ENCODE data around the gene SLC12A2. TPM values are rescaled to one million over a fixed set of nuclear protein-coding genes. Genes with fewer than 3 reads are reported as not detected.

Gene SLC12A2
- polyA plus RNA-seq, 4 donors = 1.4 to 103 (median 41.6) TPM

DNA sequence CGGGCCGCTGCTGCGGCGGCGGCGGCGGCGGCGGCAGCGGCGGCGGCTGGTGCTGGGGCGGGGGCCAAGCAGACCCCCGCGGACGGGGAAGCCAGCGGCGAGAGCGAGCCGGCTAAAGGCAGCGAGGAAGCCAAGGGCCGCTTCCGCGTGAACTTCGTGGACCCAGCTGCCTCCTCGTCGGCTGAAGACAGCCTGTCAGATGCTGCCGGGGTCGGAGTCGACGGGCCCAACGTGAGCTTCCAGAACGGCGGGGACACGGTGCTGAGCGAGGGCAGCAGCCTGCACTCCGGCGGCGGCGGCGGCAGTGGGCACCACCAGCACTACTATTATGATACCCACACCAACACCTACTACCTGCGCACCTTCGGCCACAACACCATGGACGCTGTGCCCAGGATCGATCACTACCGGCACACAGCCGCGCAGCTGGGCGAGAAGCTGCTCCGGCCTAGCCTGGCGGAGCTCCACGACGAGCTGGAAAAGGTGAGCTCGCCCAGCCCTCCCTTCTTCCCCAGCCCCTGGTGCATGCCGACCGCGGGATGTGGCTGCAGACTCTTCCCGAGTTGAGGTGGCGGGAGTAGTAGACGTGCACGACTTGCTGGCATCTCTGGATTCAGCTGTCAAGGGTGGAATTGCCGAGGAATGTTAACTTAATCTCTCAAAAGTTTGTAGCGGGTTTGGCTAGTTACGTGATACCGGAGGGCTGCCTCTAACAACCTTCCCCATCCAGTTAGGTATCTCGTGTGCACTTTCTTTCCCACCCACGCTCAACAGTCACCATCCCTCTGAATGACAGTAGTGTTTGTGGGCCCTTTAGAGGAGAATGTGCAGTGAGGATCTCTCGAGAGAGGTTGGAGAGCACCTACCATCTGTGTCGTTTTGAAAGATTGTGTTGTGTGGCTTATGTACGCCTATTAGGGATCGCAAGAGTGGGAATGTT is 932 bp downstream of the SLC12A2 start:
- H3K36me3 ChIP-seq (ENCODE audit: control insufficient read depth in 3 of 3, insufficient read depth in 2 of 3, low read depth in 1 of 3, low read length in 3 of 3) = peaks cover 0 to 2% (median 0%) of the 10 kb centered on the region in 3 donors
- H3K9me3 ChIP-seq (ENCODE audit: control insufficient read depth in 2 of 2, insufficient read depth in 1 of 2, low read depth in 1 of 2, low read length in 1 of 2) = no peaks in the 10 kb centered on the region
- peak; percentile 49 to 62 for DNase-seq
- peaks cover 0 to 11% (median 0%) of the 10 kb centered on the region in 3 donors for H3K4me1 ChIP-seq (ENCODE audit: control insufficient read depth in 3 of 3, insufficient read depth in 2 of 3, low read depth in 1 of 3, low read length in 2 of 3)
- peak overlapping the region in 2 of 3 donors; percentile 94 to 99 for H3K27ac ChIP-seq (ENCODE audit: low read depth in 1 of 3, low read length in 2 of 3)
- WGBS, 3 donors = 1% methylated on average over 54 to 71 of the region's 71 CpGs
- no peak for FAIRE-seq
- peak overlapping the region; percentile 65 to 99 (median 97) for H3K4me3 ChIP-seq (ENCODE audit: low read depth in 1 of 3, low read length in 3 of 3)
- H3K27me3 ChIP-seq (ENCODE audit: control insufficient read depth in 3 of 3, insufficient read depth in 3 of 3, low read length in 3 of 3) = no peaks in the 10 kb centered on the region

DNA sequence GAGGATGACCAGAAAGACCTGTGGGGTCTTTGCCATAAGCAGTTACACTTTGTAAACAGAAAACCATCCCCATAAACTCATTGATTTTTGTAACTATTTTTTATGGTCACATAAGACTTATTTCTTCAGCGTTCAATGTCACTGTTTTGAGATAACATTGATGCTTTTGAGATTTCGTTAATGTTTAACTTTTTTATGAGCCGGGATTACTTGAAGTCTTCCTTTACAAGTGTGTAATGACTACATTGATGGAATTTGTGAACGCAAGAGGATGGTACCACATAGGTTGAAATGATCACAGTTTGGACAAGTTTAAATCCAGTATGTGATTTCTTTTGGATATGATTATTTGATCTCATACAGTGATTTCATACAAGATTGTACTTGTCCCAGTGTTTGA is 1.8 kb downstream of the SLC12A2 start:
- H3K4me1 ChIP-seq (ENCODE audit: control insufficient read depth in 3 of 3, insufficient read depth in 2 of 3, low read depth in 1 of 3, low read length in 2 of 3) = peaks cover 0 to 3% (median 0%) of the 10 kb centered on the region in 3 donors
- no peak overlapping the region for H3K27ac ChIP-seq (ENCODE audit: low read depth in 1 of 3, low read length in 2 of 3)
- no peak for FAIRE-seq

DNA sequence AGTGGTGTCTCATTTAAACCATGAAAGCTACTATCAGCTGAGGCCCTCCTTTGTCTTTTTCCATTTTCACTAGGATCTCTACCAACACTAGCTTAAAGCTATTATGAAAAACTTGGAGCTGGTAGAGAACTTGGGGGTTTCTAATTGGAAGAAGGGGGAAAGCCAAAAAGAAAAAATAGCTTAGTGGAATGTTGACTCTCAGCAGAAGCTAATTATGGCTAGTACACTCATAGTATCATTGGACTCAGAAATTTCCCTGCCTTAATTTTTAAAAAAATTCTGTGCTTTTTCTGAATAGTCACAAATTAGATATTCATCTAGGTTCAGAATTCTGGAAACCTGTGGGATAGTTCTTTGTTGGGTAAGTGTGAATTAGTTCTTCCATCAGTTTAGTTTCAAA is 8.0 kb downstream of the SLC12A2 start:
- Histone ChIP-seq H3K4me1 (ENCODE audit: control insufficient read depth in 3 of 3, insufficient read depth in 2 of 3, low read depth in 1 of 3, low read length in 2 of 3) (peaks cover 0 to 2% (median 0%) of the 10 kb centered on the region in 3 donors), H3K27ac (ENCODE audit: low read depth in 1 of 3, low read length in 2 of 3) (no peak overlapping the region), H3K4me3 (ENCODE audit: low read depth in 1 of 3, low read length in 3 of 3) (no peak overlapping the region), H3K36me3 (ENCODE audit: control insufficient read depth in 3 of 3, insufficient read depth in 2 of 3, low read depth in 1 of 3, low read length in 3 of 3) (peaks cover 0 to 2% (median 0%) of the 10 kb centered on the region in 3 donors), H3K9me3 (ENCODE audit: control insufficient read depth in 2 of 2, insufficient read depth in 1 of 2, low read depth in 1 of 2, low read length in 1 of 2) (no peaks in the 10 kb centered on the region), H3K27me3 (ENCODE audit: control insufficient read depth in 3 of 3, insufficient read depth in 3 of 3, low read length in 3 of 3) (no peaks in the 10 kb centered on the region)
- DNase-seq = no peak
- FAIRE-seq = no peak

More for the DNA sequence above, 1.8 kb downstream of the SLC12A2 start:
- Histone ChIP-seq H3K27me3 (ENCODE audit: control insufficient read depth in 3 of 3, insufficient read depth in 3 of 3, low read length in 3 of 3) (no peaks in the 10 kb centered on the region), H3K4me3 (ENCODE audit: low read depth in 1 of 3, low read length in 3 of 3) (peak overlapping the region in 2 of 3 donors; percentile 65 to 99), H3K36me3 (ENCODE audit: control insufficient read depth in 3 of 3, insufficient read depth in 2 of 3, low read depth in 1 of 3, low read length in 3 of 3) (peaks cover 0 to 2% (median 0%) of the 10 kb centered on the region in 3 donors), H3K9me3 (ENCODE audit: control insufficient read depth in 2 of 2, insufficient read depth in 1 of 2, low read depth in 1 of 2, low read length in 1 of 2) (no peaks in the 10 kb centered on the region)
- peak; percentile 76 to 77 for DNase-seq
- 18 to 40% (median 19%) methylated on average over 4 of the region's 4 CpGs for WGBS, 3 donors

DNA sequence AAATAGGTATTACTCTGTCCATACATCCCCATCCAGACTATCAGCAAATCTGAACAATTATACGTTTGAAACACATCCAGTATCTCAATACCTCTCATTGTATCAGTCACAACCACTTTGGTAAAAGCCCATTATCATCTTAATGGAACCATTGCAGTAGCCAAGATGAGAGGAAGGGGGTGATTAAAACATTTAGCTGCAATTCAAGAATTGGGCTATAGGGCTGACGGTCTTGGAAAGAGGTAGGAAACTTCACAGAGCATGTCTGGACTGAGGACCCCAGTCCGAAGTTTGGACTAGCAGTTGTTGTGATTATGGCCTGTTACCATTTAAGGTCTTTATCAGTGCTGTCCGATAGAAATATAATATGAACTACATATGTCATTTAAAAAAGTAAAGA is 8.6 kb downstream of the SLC12A2 start:
- WGBS, 3 donors = 18 to 71% (median 51%) methylated on average over 4 of the region's 4 CpGs
- Histone ChIP-seq H3K4me3 (ENCODE audit: low read depth in 1 of 3, low read length in 3 of 3) (no peak overlapping the region), H3K9me3 (ENCODE audit: control insufficient read depth in 2 of 2, insufficient read depth in 1 of 2, low read depth in 1 of 2, low read length in 1 of 2) (no peaks in the 10 kb centered on the region), H3K27ac (ENCODE audit: low read depth in 1 of 3, low read length in 2 of 3) (no peak overlapping the region), H3K36me3 (ENCODE audit: control insufficient read depth in 3 of 3, insufficient read depth in 2 of 3, low read depth in 1 of 3, low read length in 3 of 3) (peaks cover 0 to 2% (median 0%) of the 10 kb centered on the region in 3 donors), H3K27me3 (ENCODE audit: control insufficient read depth in 3 of 3, insufficient read depth in 3 of 3, low read length in 3 of 3) (no peaks in the 10 kb centered on the region), H3K4me1 (ENCODE audit: control insufficient read depth in 3 of 3, insufficient read depth in 2 of 3, low read depth in 1 of 3, low read length in 2 of 3) (peaks cover 0 to 2% (median 0%) of the 10 kb centered on the region in 3 donors)
- no peak for DNase-seq
- no peak for FAIRE-seq

DNA sequence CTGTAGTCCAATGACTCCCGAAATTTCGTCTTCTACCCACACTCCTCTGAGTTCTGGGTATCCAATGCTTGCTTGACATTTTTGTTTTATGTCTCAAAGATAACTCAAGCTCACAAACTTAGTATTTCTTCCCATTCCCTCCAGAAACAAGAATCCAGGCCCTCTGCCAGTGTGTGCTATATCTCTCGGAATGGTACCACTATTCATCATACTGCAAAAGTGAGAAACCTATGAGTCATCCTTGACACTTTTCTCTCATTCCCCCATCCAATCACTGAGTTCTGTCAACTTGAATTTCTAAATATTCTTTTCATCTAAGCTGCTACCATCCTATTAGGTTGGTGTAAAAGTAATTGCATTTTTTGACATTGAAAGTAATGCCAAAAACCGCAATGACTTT is 9.8 kb downstream of the SLC12A2 start:
- FAIRE-seq = no peak

DNA sequence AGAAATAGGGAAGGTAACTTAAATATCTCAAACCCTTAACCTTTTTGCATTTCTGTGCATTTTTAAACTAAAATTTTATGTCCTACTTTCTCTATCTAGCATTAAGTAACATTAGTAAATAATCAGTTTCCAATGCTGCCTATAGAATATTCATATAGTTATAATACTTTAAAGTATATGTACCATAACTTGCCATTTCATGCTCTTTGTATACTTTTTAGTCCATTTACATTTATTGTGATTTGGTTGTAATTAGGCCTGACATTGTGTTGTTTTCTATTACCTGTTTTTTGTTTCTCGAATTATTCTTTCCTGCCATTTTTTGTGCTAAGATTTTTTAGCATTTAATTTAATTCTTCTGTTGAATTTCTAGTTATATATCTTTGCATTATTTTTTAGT is 13.7 kb downstream of the SLC12A2 start:
- DNase-seq (no peak), FAIRE-seq (peak; percentile 53)
- Histone ChIP-seq H3K9me3 (ENCODE audit: control insufficient read depth in 2 of 2, insufficient read depth in 1 of 2, low read depth in 1 of 2, low read length in 1 of 2) (peaks cover 0 to 7% of the 10 kb centered on the region in 2 donors), H3K27ac (ENCODE audit: low read depth in 1 of 3, low read length in 2 of 3) (no peak overlapping the region), H3K4me1 (ENCODE audit: control insufficient read depth in 3 of 3, insufficient read depth in 2 of 3, low read depth in 1 of 3, low read length in 2 of 3) (peaks cover 0 to 5% (median 2%) of the 10 kb centered on the region in 3 donors), H3K27me3 (ENCODE audit: control insufficient read depth in 3 of 3, insufficient read depth in 3 of 3, low read length in 3 of 3) (no peaks in the 10 kb centered on the region), H3K36me3 (ENCODE audit: control insufficient read depth in 3 of 3, insufficient read depth in 2 of 3, low read depth in 1 of 3, low read length in 3 of 3) (no peaks in the 10 kb centered on the region), H3K4me3 (ENCODE audit: low read depth in 1 of 3, low read length in 3 of 3) (no peak overlapping the region)
- WGBS, 3 donors = 79 to 86% (median 85%) methylated on average over 1 of the region's 1 CpG

More for the DNA sequence above, 9.8 kb downstream of the SLC12A2 start:
- H3K4me1 ChIP-seq (ENCODE audit: control insufficient read depth in 3 of 3, insufficient read depth in 2 of 3, low read depth in 1 of 3, low read length in 2 of 3) = peaks cover 0 to 2% (median 0%) of the 10 kb centered on the region in 3 donors
- no peaks in the 10 kb centered on the region for H3K27me3 ChIP-seq (ENCODE audit: control insufficient read depth in 3 of 3, insufficient read depth in 3 of 3, low read length in 3 of 3)
- no peak for DNase-seq
- peaks cover 0 to 1% of the 10 kb centered on the region in 2 donors for H3K9me3 ChIP-seq (ENCODE audit: control insufficient read depth in 2 of 2, insufficient read depth in 1 of 2, low read depth in 1 of 2, low read length in 1 of 2)
- 24 to 63% (median 56%) methylated on average over 4 of the region's 4 CpGs for WGBS, 3 donors
- H3K27ac ChIP-seq (ENCODE audit: low read depth in 1 of 3, low read length in 2 of 3) = no peak overlapping the region
- H3K36me3 ChIP-seq (ENCODE audit: control insufficient read depth in 3 of 3, insufficient read depth in 2 of 3, low read depth in 1 of 3, low read length in 3 of 3) = peaks cover 0 to 2% (median 0%) of the 10 kb centered on the region in 3 donors
- H3K4me3 ChIP-seq (ENCODE audit: low read depth in 1 of 3, low read length in 3 of 3) = no peak overlapping the region

DNA sequence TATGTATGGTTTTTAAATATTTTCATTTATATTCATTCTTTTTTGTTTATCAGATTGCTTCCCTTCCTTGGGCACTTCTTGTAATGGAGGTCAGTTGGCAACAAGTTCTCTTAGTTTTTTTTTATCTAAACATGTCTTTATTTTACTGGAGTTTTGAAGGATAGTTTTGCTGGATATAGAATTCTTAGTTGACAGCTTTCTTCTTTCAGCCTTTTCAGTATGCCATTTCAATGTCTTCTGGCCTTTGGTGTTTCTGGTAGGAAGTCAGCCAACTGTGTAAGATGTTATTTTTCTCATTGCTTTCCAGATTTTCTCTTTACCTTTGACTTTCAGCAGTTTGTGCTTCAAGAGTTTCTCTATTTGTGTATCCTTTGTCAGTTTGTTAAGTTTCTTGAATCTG is 14.2 kb downstream of the SLC12A2 start:
- Histone ChIP-seq H3K27me3 (ENCODE audit: control insufficient read depth in 3 of 3, insufficient read depth in 3 of 3, low read length in 3 of 3) (no peaks in the 10 kb centered on the region), H3K9me3 (ENCODE audit: control insufficient read depth in 2 of 2, insufficient read depth in 1 of 2, low read depth in 1 of 2, low read length in 1 of 2) (peaks cover 0 to 7% of the 10 kb centered on the region in 2 donors), H3K4me3 (ENCODE audit: low read depth in 1 of 3, low read length in 3 of 3) (no peak overlapping the region), H3K36me3 (ENCODE audit: control insufficient read depth in 3 of 3, insufficient read depth in 2 of 3, low read depth in 1 of 3, low read length in 3 of 3) (no peaks in the 10 kb centered on the region), H3K4me1 (ENCODE audit: control insufficient read depth in 3 of 3, insufficient read depth in 2 of 3, low read depth in 1 of 3, low read length in 2 of 3) (peaks cover 0 to 5% (median 2%) of the 10 kb centered on the region in 3 donors), H3K27ac (ENCODE audit: low read depth in 1 of 3, low read length in 2 of 3) (no peak overlapping the region)
- no peak for FAIRE-seq
- DNase-seq = no peak

DNA sequence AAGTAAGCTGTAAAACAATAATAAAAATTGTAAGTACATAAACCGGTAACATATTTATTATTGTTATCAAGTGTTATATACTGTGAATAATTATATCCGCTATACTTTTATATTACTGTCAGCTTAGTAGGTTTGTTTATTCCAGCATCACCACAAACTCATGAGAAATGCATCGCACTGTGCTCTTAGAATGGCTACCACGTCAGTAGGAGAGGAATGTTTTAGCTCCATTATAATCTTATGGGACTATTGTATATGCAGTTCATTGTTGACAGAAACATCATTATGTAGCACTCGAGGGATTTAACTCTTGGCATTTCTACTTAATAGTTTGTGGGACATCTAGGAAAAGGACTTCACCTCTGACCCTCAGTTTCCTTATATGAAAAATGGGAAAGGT is 16.4 kb downstream of the SLC12A2 start:
- no peak for DNase-seq
- Histone ChIP-seq H3K9me3 (ENCODE audit: control insufficient read depth in 2 of 2, insufficient read depth in 1 of 2, low read depth in 1 of 2, low read length in 1 of 2) (peaks cover 0 to 7% of the 10 kb centered on the region in 2 donors), H3K4me3 (ENCODE audit: low read depth in 1 of 3, low read length in 3 of 3) (no peak overlapping the region), H3K4me1 (ENCODE audit: control insufficient read depth in 3 of 3, insufficient read depth in 2 of 3, low read depth in 1 of 3, low read length in 2 of 3) (peaks cover 0 to 5% (median 0%) of the 10 kb centered on the region in 3 donors), H3K27me3 (ENCODE audit: control insufficient read depth in 3 of 3, insufficient read depth in 3 of 3, low read length in 3 of 3) (no peaks in the 10 kb centered on the region), H3K36me3 (ENCODE audit: control insufficient read depth in 3 of 3, insufficient read depth in 2 of 3, low read depth in 1 of 3, low read length in 3 of 3) (peaks cover 0 to 2% (median 0%) of the 10 kb centered on the region in 3 donors), H3K27ac (ENCODE audit: low read depth in 1 of 3, low read length in 2 of 3) (no peak overlapping the region)
- WGBS, 3 donors = 30 to 50% (median 43%) methylated on average over 5 of the region's 5 CpGs
- no peak for FAIRE-seq
